Sigmoid colon (tissue), 4 donors: Measurements from ENCODE around the gene DCC.

Source experiments
- POLR2A ChIP-seq, 2 donors: fragments of 450-650 bp; IDR thresholded peaks; one replicate each; pipeline ENCODE4 v1.6.1; 2016; ENCODE audit warnings: antibody characterized with exemption in 2 of 2, mild to moderate bottlenecking in 2 of 2, moderate library complexity in 2 of 2
- POLR2AphosphoS5 ChIP-seq, 4 donors: sonication (generic); formaldehyde crosslinking; IDR thresholded peaks; one replicate each; pipeline ENCODE4 v1.6.1; 2017; ENCODE audit warnings: antibody characterized with exemption in 4 of 4
- TF ChIP-seq, protein P1 (sequence below), 4 experiments: fragments of 450-650 bp in 3 of 4; fragments of 200-600 bp in 1 of 4; IDR thresholded peaks; one replicate each; pipeline ENCODE4 v1.5.1; 2016 to 2019; ENCODE audit warnings: antibody characterized with exemption in 4 of 4, mild to moderate bottlenecking in 3 of 4, moderate library complexity in 2 of 4

DNA sequence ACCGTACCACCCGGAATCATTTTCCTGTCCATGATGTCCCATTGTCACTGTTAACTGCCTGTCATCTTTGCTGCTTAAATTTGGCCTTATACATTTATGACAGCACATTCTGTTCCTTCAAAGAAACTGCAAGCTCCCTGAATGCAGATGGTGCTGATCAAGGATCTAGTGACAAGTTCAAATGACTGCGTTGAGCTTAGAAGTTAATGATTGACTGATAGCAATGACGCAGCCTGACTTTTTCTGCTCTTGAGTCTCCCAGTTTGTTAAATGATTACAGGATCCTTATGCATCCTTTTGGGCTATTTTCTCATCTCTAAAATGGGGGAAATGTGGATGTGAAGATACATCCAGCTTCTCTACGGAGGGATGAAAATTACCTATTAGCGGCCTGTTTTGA lies 159.0 kb downstream of the DCC start:
- TF ChIP-seq POLR2A (IDR thresholded peaks at IDR 0.05) (no peak), POLR2AphosphoS5 (IDR thresholded peaks at IDR 0.05) (no peak)
- TF ChIP-seq, protein P1, sequence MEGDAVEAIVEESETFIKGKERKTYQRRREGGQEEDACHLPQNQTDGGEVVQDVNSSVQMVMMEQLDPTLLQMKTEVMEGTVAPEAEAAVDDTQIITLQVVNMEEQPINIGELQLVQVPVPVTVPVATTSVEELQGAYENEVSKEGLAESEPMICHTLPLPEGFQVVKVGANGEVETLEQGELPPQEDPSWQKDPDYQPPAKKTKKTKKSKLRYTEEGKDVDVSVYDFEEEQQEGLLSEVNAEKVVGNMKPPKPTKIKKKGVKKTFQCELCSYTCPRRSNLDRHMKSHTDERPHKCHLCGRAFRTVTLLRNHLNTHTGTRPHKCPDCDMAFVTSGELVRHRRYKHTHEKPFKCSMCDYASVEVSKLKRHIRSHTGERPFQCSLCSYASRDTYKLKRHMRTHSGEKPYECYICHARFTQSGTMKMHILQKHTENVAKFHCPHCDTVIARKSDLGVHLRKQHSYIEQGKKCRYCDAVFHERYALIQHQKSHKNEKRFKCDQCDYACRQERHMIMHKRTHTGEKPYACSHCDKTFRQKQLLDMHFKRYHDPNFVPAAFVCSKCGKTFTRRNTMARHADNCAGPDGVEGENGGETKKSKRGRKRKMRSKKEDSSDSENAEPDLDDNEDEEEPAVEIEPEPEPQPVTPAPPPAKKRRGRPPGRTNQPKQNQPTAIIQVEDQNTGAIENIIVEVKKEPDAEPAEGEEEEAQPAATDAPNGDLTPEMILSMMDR (IDR thresholded peaks at IDR 0.05), result no peak
